ENCODE data around the gene IQSEC3. TPM values are rescaled to one million over a fixed set of nuclear protein-coding genes. Genes with fewer than 3 reads are reported as not detected.
"Not testable (repeated sequence)": the region's sequence is repeated elsewhere in the genome, so short reads cannot be mapped to it uniquely, and the experiment has no call there.

The IQSEC3 gene
- total RNA-seq, 1 experiment from 2014 or later = not detected

DNA sequence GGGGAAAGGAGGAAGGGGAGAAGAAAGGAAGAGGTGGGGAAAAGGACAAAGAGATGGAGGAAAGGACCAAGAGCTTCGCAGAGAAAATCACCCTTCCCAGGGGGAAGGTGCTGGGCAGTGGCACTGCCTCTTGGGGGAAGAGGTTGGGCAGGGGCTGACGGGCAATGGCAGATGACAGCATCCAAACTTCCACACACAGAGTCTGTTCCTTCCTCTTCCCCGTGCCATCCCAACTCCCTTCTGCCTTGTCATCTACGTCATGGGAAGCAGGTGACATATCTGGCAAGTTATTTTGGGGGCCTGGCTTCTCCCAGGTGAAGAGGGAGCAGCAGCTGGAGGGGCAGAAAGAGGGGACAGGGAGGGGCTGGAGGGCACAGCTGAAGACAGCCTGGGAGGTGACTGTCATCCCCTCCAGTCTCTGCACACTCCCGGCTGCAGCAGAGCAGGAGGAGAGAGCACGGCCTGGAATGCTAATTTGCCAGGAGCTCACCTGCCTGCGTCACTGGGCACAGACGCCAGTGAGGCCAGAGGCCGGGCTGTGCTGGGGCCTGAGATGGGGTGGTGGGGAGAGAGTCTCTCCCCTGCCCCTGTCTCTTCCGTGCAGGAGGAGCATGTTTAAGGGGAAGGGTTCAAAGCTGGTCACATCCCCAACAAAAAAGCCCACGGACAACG lies 43.9 kb upstream of the IQSEC3 start:
- no TSS peak for BruUV-seq (replicated peaks)
- DNase-seq (ENCODE audit: low read depth, low spot score) (no peak), ATAC-seq (no peak)
- Histone ChIP-seq H3K9me3 (ENCODE audit: control insufficient read depth, insufficient read depth, low read depth, low read length) (no peaks in the 10 kb centered on the region), H3K4me1 (ENCODE audit: control insufficient read depth, insufficient read depth, low read length) (no peaks in the 10 kb centered on the region), H3K4me3 (ENCODE audit: low read depth in 2 of 2, low read length in 2 of 2) (no peak overlapping the region), H3K27ac (ENCODE audit: low read length) (no peak overlapping the region), H3K36me3 (ENCODE audit: control insufficient read depth, insufficient read depth, low read length) (no peaks in the 10 kb centered on the region), H3K27me3 (ENCODE audit: control insufficient read depth, insufficient read depth, low read length) (no peaks in the 10 kb centered on the region)
- in situ Hi-C loops (cut with HindIII; ENCODE audit: low pct_unique_long_range_greater_than_20kb, low sequenced_read_pairs) = no loop called here
- POLR2A ChIA-PET = no interaction called here
- intact Hi-C loops (cut with micrococcal nuclease; ENCODE audit: unreplicated experiment) = no loop called here
- TF ChIP-seq TCF7L2 (IDR thresholded peaks at IDR 0.05; ENCODE audit: low read depth, low read length) (no peak), SIN3A (IDR thresholded peaks at IDR 0.05; ENCODE audit: borderline replicate concordance, insufficient read depth, low read depth, low read length) (no peak)
- TF ChIP-seq, protein P1, sequence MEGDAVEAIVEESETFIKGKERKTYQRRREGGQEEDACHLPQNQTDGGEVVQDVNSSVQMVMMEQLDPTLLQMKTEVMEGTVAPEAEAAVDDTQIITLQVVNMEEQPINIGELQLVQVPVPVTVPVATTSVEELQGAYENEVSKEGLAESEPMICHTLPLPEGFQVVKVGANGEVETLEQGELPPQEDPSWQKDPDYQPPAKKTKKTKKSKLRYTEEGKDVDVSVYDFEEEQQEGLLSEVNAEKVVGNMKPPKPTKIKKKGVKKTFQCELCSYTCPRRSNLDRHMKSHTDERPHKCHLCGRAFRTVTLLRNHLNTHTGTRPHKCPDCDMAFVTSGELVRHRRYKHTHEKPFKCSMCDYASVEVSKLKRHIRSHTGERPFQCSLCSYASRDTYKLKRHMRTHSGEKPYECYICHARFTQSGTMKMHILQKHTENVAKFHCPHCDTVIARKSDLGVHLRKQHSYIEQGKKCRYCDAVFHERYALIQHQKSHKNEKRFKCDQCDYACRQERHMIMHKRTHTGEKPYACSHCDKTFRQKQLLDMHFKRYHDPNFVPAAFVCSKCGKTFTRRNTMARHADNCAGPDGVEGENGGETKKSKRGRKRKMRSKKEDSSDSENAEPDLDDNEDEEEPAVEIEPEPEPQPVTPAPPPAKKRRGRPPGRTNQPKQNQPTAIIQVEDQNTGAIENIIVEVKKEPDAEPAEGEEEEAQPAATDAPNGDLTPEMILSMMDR (IDR thresholded peaks at IDR 0.05) = no peak
- CTCF ChIA-PET = no interaction called here

DNA sequence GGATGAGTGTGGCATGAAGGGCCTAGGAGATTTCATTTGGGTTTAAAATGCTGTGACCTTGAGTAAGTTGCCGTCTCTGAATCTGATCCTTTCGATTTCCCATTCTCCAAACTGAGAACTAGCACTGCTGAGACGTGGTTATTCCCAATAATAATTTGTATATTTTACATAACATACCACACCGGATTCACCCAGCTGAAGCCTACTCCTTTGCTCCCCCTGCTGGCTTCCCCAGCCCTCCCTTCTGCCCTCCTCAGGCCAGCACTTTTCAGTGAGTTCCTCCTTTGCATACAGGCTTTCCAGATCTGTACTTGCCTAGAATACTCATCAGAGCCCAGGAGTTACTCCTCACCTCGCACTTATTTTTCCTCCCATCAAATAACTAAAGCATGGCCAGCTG lies 38.7 kb upstream of the IQSEC3 start:
- H3K27ac ChIP-seq (ENCODE audit: low read length); CTCF ChIA-PET; H3K9me3 ChIP-seq (ENCODE audit: control insufficient read depth, insufficient read depth, low read depth, low read length); H3K4me1 ChIP-seq (ENCODE audit: control insufficient read depth, insufficient read depth, low read length); H3K36me3 ChIP-seq (ENCODE audit: control insufficient read depth, insufficient read depth, low read length); ATAC-seq; DNase-seq (ENCODE audit: low read depth, low spot score); intact Hi-C loops (cut with micrococcal nuclease; ENCODE audit: unreplicated experiment); H3K27me3 ChIP-seq (ENCODE audit: control insufficient read depth, insufficient read depth, low read length); H3K4me3 ChIP-seq (ENCODE audit: low read depth in 2 of 2, low read length in 2 of 2); POLR2A ChIA-PET; in situ Hi-C loops (cut with HindIII; ENCODE audit: low pct_unique_long_range_greater_than_20kb, low sequenced_read_pairs): not testable (repeated sequence)
- TSS peak; percentile 24 for BruUV-seq (replicated peaks)

DNA sequence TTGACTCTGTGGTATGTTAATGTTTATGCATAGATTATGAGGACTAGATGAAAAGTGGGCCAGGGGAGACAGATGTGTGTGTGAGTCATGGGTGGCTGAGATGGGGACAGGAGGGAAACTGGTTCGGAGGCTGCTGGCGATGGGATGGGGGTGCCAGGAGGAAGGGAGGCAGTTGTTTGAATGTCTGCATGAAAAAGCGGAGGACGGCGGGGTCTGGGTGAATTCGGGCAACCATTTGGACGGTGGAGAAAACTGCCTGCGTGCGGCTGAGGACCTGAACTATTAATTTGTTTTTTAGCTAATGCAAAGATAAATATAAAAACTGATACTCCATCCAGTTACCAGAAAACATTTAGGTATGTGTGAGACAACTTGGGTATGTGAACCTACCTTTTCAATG lies 27.8 kb upstream of the IQSEC3 start:
- BruUV-seq (replicated peaks); H3K4me3 ChIP-seq (ENCODE audit: low read depth in 2 of 2, low read length in 2 of 2); CTCF ChIA-PET; in situ Hi-C loops (cut with HindIII; ENCODE audit: low pct_unique_long_range_greater_than_20kb, low sequenced_read_pairs); H3K27me3 ChIP-seq (ENCODE audit: control insufficient read depth, insufficient read depth, low read length); DNase-seq (ENCODE audit: low read depth, low spot score); H3K27ac ChIP-seq (ENCODE audit: low read length); H3K4me1 ChIP-seq (ENCODE audit: control insufficient read depth, insufficient read depth, low read length); POLR2A ChIA-PET; H3K36me3 ChIP-seq (ENCODE audit: control insufficient read depth, insufficient read depth, low read length); H3K9me3 ChIP-seq (ENCODE audit: control insufficient read depth, insufficient read depth, low read depth, low read length); intact Hi-C loops (cut with micrococcal nuclease; ENCODE audit: unreplicated experiment); ATAC-seq: not testable (repeated sequence)

DNA sequence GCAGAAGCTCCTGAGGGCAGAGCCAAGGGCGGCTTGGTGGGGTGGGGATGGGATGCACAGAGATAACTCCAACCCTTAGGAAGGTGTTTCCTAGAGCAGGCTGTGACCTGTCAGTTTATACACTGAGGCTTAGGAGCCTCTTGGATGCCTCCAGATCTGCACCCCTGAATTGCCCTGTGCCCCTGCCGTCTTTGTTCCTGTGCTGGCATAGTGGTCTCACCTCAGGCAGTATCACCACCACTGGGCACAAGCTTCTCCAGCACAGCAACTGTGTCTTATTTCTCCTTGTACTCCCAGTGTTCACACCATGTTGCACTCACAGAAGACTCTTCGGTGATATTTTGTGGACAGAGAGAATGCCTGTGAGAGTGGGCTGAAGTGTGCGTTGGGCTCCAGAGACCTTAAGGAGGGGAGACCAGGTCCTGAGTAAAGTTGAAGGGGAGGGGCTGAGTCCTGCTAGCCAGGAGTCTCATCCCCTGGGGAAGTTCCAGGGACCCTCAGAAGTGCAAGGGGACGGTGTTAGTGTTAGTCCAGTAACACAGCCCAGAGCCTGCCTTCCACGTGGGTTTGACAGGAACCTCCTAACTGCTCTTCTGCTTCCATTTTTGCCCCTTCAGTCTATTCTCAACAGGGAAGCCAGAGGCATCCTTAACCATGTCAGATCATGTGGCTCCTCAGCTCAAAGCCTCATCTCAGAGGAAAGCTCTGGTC lies 26.9 kb upstream of the IQSEC3 start:
- H3K4me1 ChIP-seq (ENCODE audit: control insufficient read depth, insufficient read depth, low read length); H3K9me3 ChIP-seq (ENCODE audit: control insufficient read depth, insufficient read depth, low read depth, low read length); H3K27ac ChIP-seq (ENCODE audit: low read length); H3K36me3 ChIP-seq (ENCODE audit: control insufficient read depth, insufficient read depth, low read length); CTCF ChIA-PET; H3K4me3 ChIP-seq (ENCODE audit: low read depth in 2 of 2, low read length in 2 of 2); ATAC-seq; DNase-seq (ENCODE audit: low read depth, low spot score); H3K27me3 ChIP-seq (ENCODE audit: control insufficient read depth, insufficient read depth, low read length); BruUV-seq (replicated peaks); POLR2A ChIA-PET; in situ Hi-C loops (cut with HindIII; ENCODE audit: low pct_unique_long_range_greater_than_20kb, low sequenced_read_pairs); intact Hi-C loops (cut with micrococcal nuclease; ENCODE audit: unreplicated experiment): not testable (repeated sequence)

DNA sequence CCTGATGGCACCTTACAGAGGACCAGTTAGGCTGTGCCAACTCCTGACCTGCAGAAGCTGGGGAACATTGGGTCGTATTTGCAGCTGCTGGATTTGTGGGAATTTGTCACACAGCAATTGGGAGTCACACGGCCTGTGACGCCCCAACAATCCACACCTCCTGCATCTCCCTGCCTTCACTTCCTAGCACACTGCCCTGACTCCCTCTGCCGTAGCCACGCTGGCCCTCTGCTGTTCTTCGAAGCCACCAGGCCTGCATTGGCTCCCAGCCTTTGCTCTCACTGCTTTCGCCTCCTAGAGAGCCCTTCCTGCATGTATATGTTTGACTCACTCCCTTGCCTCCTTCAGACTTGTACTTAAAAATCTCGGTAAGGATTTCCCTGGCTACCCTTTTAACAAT lies 22.2 kb upstream of the IQSEC3 start:
- H3K4me3 ChIP-seq (ENCODE audit: low read depth in 2 of 2, low read length in 2 of 2); H3K27ac ChIP-seq (ENCODE audit: low read length); H3K4me1 ChIP-seq (ENCODE audit: control insufficient read depth, insufficient read depth, low read length); H3K9me3 ChIP-seq (ENCODE audit: control insufficient read depth, insufficient read depth, low read depth, low read length); intact Hi-C loops (cut with micrococcal nuclease; ENCODE audit: unreplicated experiment); ATAC-seq; POLR2A ChIA-PET; BruUV-seq (replicated peaks); DNase-seq (ENCODE audit: low read depth, low spot score); H3K36me3 ChIP-seq (ENCODE audit: control insufficient read depth, insufficient read depth, low read length); in situ Hi-C loops (cut with HindIII; ENCODE audit: low pct_unique_long_range_greater_than_20kb, low sequenced_read_pairs); H3K27me3 ChIP-seq (ENCODE audit: control insufficient read depth, insufficient read depth, low read length); CTCF ChIA-PET: not testable (repeated sequence)

DNA sequence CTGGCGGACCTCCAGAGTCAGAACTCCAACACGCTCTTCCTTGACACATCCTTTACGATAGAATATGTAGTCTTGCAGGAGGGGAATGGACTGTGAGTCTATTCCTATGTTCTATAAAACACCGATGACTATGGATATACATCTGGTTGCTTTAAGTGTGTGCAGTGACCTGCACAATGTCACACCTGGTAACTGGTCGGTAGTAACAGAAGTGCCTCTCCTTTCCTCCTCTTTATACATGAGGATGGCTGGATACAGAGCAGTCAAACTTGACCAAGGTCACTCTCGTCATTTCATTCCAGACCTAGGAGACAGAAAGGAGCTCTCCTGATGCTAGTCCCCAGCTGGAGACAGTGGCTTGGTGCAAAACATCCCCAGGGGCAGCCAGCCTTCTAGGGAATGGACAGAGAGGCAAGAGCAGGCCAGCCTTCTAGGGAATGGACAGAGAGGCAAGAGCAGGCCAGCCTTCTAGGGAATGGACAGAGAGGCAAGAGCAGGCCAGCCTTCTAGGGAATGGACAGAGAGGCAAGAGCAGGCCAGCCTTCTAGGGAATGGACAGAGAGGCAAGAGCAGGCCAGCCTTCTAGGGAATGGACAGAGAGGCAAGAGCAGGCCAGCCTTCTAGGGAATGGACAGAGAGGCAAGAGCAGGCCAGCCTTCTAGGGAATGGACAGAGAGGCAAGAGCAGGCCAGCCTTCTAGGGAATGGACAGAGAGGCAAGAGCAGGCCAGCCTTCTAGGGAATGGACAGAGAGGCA lies 21.2 kb upstream of the IQSEC3 start:
- BruUV-seq (replicated peaks); in situ Hi-C loops (cut with HindIII; ENCODE audit: low pct_unique_long_range_greater_than_20kb, low sequenced_read_pairs); CTCF ChIA-PET: not testable (repeated sequence)

More for the DNA sequence above, 21.2 kb upstream of the IQSEC3 start:
- H3K9me3 ChIP-seq (ENCODE audit: control insufficient read depth, insufficient read depth, low read depth, low read length); H3K4me1 ChIP-seq (ENCODE audit: control insufficient read depth, insufficient read depth, low read length); H3K27ac ChIP-seq (ENCODE audit: low read length); H3K27me3 ChIP-seq (ENCODE audit: control insufficient read depth, insufficient read depth, low read length); intact Hi-C loops (cut with micrococcal nuclease; ENCODE audit: unreplicated experiment); H3K36me3 ChIP-seq (ENCODE audit: control insufficient read depth, insufficient read depth, low read length); H3K4me3 ChIP-seq (ENCODE audit: low read depth in 2 of 2, low read length in 2 of 2); DNase-seq (ENCODE audit: low read depth, low spot score); POLR2A ChIA-PET: not testable (repeated sequence)
- peak; percentile 26; the same call in 1 of the 2 replicates for ATAC-seq
